Hematopoietic multipotent progenitor cell treated with erythropoietin and hydrocortisone succinate and interleukin-3 and kit ligand, for 4 days (in vitro differentiated cells): Measurements from ENCODE around the gene ZNF709.
"Not testable (repeated sequence)": the region's sequence is repeated elsewhere in the genome, so short reads cannot be mapped to it uniquely, and the experiment has no call there.

ENCODE experiments used
- DNase-seq: peaks from one replicate; pipeline ENCODE4 v3.0.0-alpha.2; 2015

ZNF709 gene

DNA sequence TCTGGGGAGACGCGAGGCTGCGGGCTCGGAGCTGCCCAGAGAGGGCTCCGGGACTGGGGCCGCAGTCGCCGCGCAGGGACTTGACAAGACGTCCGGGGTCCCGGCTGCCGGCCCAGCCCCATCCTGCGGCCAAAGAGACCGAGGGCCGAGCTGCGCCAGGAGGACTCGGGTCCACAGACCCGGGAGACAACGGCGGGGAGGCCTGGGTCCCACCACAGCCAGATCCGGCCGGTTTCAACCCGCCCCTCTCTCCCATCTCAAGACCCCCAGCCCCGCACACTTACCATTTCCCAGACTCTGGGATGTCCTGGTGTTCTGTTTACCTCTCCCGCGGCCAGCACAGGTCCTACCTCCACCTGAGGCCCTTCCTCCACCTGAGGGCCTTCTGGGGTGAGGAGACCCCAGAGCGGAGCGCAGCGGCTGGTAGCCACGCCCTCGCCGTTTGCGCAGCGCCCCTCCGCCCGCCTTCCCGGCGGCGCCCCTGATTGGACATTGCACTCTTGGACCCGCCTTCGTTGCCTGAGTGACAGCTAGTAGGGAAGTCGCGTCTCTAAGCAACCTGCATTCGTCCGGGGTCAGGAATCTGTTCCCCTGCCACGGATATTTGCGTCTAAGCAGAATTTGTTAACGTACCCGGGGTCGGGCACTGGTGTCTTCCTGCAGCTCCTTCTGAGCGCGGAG is at the start of gene ZNF709:
Gene ZNF709, minus strand, starts transcription at position 446 of the 681 bp plus-strand sequence. Its CDS starts 159 bp downstream, at position 287.
- peak; percentile 94 for DNase-seq

DNA sequence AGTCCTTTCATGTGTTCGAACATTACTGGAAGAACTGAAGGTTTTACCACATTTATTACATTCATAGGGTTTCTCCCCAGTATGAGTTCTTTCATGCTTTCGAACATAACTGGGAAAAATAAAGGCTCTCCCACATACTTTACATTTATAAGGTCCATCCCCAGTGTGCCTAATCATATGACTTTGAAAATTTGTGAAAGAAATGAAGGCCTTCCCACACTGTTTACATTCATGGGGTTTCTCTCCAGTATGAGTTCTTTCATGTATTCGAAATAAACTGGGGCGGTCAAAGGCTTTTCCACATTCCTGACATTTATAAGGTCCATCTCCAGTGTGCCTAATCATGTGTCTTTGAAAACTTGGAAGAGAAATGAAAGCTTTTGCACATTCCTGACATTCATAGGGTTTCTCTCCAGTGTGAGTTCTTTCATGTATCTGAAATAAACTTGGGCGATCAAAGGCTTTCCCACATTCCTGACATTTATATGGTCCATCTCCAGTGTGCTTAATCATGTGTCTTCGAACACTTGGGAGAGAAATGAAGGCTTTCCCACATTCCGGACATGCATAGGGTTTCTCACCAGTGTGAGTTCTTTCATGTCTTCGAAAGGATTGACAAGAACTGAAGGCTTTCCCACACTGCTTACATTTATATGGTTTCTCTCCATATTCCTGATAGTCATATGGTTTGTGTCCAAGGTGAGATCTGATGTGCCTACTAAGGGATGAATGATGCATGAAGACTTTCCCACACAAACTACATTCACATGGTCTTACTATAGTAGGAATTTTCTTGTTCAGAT is 42.6 kb upstream of the ZNF709 start:
- peak; percentile 51 for DNase-seq

DNA sequence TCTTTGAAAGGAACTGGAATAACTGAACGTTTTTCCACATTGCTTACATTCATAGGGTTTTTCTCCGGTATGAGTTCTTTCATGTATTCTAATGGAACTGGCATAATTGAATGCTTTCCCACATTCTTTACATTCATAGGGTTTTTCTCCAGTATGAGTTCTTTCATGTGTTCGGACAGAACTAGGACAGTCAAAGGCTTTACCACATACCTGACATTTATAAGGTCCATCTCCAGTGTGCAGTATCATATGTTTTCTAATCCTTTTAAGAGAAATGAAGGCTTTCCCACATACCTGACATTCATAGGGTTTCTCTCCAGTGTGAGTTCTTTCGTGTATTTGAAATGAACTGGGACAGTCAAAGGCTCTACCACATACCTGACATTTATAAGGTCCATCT is 41.9 kb upstream of the ZNF709 start:
- DNase-seq = no peak

DNA sequence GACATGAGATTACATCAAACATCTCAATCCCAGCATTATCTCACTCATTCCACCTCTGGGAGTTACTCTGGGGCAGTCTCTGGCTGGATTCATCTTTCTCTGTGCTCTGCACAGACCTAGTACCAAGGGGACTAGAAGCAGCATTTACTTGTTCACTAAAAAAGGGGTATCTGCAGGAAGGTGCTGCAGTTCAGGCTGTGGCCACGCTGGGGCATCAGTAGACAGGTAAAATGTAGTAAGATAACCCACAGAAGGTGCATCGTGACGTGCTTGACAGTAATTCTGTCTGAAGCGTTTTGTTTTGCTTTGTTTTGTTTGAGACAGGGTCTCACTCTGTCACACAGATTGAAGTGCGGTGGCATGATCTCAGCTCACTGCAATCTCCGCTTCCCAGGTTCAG is 37.4 kb upstream of the ZNF709 start:
- DNase-seq = peak; percentile 22

DNA sequence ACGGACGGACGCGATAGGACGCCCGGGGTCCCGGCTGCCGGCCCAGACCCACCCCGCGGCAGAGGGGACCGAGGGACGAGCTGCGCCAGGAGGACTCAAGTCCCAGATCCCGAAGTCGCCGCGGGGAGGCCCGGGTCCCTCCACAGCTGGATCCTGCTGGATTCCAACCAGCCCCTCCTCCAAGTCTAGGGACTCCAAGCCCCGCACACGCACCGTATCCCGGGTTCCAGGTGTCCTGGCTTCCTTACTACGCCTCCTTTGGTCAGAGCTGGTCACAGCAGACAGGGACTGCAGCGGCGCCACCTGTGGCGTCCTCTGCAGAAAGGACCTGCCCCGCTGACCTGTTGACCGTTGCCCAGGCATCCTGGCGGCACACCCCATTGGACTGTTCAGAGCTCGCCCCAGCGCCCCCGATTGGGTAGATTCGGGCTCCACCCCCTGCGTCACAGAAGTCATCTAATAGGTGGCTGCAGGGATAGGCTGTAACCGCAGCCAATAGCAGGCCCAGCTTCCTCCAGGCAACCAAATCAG is 29.0 kb upstream of the ZNF709 start:
- DNase-seq = no peak

DNA sequence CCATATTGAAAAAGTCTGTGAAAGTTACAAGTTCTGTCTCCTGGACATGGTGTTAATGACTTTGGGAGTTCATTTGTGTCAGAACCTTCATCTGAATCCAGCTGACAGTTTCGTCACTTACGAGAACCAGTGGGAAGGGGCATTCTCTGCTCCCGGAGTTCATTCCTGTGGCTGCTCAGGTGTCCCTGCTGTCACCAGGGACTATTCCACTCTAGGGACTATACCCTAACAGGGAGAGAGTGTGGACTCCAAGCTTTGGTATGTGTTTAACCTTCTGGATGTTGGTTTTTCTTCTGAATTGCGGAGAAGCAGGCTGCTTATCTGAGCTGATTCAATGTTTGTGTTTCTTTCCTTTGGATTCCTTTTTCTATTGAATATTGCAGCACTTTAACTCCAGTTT is 12.4 kb upstream of the ZNF709 start:
- no peak for DNase-seq

DNA sequence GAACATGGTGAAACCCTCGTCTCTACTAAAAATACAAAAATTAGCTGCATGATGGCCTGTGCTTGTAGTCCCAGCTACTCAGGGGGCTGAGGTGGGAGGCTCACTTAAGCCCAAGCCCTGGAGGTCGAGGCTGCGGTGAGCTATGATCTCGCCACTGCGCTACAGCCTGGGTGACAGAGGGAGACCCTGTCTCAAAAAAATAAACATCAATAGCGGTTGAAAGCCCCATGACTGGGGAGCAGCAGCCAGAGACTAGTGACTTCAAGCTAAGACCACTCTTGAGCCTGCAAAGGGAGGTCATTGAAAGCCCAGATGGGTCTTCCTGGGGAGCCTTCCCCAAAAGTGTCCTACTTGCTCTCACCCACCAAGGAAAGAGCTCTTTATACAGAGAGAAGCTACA is 11.9 kb upstream of the ZNF709 start:
- no peak for DNase-seq

DNA sequence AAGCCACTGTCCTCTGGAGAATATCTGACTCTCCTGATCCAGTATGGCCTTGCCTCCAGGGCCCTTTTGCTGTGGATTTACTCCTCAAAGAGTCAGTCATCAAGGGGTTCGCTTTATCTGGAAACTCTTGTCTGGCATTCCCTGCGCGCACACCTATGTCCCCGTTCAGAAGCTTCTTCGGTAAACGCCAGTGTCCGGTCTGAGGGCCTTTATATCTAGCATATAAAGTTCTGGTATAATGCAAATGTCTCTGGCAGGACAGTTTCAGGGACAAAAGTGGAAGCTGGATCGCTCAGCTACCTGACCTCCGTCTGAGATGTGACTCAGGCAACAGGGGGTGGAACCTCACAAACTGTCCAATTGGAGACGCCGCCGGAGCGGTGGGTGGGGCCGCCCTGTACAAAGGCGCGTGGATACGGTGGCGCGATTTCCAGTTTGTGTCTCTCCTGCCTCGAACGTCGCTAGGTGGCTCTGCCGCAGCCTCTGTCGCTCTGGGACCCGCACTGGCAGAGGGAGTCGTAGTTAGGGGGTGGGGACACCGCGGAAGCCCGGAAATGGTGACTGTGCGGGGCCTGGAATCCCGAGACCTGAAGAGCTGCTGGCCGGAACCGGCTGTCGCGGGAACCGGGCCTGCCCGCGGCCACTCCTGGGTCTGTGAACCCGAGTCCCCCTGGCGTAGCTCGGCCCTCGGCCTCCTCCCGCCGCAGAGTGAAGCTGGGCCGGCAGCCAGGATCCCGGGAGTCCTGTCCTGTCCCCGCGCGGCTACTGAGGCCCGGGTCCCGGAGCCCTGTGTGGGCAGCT is 10.6 kb upstream of the ZNF709 start:
- DNase-seq = peak; percentile 98

DNA sequence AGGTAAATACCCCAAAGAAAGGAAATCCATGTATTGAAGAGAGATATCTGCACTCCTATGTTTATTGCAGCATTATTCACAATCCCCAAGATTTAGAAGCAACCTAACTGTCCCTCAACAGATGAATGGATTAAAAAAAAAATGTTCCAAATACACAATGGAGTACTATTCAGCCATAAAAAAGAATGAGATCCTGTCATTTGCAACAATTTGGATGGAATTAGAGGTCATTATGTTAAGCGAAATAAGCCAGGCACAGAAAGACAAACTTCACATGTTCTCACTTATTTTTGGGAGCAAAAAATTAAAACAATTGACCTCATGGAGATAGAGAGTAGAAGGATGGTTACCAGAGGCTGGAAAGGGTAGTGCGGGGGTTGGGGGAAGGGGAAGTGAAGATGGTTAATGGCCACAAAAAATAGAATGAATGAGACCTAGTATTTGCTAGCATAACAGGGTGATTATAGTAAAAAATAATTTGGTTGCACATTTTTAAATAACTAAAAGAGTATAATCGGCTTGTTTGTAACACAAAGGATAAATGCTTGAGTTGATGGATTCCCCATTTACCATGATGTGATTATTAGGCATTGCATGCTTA is 9.7 kb upstream of the ZNF709 start:
- DNase-seq = peak; percentile 34

DNA sequence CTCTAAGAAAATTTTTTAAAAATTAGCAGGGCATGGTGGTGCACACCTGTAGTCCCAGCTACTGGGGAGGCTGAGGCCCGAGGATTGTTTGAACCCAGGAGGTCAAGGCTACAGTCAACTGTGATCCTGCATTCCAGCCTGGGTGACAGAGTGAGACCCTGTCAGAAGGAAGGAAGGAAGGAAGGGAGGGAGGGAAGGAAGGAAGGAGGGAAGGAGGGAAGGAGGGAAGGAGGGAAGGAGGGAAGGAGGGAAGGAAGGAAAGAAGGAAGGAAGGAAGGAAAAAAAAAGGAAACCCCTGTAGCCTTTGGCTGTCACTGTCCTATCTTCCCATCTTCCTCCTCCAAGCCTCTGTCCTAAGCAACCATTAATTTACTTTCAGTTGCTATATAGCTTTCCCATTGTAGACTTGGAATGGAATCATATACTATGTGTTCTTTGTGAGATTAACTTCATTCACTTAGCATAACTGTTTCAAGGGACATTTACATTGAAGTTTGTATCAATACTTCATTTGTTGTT is 1.7 kb upstream of the ZNF709 start:
- DNase-seq = not testable (repeated sequence)

DNA sequence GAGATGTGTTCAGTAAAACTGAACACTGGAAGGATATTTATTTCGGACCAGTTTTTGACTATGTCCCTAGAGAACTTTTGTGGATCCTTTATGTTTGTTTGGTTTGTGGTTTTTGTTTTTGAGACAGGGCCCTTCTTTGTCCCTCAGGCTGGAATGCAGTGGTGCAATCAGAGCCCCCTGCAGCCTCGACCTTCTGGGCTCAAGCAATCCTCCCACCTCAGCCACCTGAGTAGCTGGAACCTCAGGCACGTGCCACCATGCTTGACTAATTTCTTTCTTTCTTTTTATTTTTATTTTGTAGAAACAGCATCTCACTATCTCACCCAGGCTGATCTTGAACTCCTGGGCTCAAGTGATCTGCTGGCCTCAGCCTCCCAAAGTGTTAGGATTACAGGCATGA is 955 bp upstream of the ZNF709 start:
- DNase-seq = no peak

DNA sequence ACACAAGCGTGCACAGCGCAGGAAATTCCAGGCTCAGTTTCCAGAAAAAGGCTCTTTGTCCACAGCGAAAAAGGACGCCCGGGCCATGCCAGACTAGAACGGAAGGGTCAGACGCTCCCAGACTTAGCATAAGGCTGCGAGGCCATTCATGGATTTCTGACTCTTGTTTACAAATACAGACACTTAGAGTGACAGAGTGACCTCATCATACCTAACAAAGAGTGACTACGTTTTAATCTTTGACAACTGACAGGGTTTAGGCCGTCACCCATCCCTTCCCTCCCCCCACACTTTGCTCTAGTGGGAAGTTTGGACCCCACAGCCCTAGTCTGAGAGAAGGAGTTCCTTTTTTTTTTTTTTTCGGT is 418 bp upstream of the ZNF709 start:
- peak; percentile 36 for DNase-seq

DNA sequence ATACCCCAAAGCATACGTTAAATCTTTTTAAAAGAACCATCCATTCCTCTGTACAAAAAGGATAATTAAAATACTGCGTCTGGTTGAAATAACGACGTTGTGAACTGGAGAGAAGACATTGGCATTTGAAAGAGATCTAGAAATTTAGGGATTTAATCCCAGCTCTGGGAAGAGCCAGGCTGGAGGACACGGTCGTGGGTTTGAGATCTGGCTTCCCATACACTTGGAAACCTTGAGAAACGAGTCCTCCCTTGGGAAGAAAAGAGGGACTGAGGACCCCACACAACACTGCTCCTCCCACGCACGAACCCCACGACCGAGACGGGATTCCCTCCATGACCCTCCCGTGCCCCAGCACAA is 625 bp downstream of the ZNF709 start:
- DNase-seq = no peak

DNA sequence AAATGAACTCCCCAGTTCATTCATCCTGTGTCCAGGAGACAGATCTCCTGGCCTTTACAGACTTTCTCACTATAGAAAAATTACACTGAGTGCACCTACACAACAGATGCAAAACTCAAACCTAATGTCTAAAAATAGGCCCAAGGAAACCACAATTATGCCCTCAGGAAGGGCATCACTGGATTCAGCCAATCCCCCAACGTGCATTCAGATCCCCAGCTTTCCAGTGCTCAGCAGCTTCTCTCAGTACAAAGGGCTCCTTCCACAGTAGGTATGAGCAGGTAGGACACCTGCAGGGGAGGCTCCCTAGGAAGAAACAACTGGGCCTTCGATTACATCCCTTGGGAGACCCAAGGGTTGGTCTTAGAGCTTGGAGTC is 2.1 kb downstream of the ZNF709 start:
- DNase-seq = peak; percentile 30

DNA sequence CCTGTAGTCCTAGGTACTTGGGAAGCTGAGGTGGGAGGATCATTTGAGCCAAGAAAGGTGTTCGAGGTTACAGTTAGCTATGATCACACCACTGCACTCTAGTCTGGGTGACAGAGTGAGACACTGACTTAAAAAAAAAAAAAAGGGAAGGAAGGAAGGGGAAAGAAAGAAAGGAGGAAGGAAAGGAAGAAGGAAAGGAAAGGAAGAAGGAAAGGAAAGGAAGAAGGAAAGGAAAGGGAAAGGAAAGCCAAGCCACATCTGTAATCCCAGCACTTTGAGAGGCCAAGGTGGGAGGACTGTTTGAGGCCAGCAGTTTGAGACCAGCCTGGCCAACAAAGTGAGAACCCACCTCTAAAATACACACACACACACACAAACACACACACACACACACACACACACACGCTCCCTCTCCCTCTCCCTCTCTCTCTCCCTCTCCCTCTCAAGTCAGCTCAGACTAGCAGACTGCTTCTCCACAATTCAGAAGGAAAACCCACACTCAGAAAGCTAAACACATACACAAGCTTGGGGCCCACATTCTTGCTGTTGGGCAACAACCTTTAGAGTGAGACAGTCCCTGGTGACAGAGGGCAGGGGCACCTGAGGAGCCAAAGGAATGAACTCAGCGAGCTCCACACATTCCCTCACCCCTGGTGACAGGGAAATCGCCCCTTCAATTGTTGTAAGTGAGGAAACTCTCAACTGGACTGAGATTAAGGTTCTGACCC is 2.7 kb downstream of the ZNF709 start:
- DNase-seq = peak; percentile 17

DNA sequence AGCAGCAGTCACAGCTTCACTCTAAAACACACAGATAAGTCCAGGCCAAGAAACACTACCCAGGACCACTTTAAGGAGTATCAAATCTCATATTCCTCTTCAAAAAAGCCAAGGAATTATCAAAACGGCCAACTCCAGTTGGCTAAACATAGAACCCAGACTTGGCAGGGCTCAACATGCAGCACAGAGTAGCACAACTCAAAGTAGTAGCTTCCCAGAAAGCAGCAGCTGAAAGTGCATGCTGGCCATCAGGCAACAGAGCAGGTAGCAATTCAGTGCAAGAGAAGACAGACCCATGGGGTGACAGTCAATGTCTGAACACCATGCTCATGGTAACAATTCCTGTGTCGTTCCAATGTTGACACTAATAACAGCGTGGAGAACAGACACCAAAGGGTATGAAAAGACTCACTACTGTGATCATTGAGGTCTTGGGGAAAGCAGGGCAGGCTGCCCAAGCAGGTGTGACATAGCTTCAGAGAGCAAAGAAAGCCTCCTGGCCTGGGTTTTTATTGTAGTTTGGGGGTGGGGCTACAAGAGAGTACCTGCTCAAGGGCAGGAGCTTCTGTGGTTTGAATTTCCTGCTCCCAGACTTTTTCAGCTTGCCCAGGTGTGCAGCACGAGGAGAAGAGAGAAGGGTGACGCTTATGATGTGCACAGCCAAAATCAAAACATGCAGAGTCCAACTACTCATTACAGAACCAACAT is 6.2 kb downstream of the ZNF709 start:
- no peak for DNase-seq

DNA sequence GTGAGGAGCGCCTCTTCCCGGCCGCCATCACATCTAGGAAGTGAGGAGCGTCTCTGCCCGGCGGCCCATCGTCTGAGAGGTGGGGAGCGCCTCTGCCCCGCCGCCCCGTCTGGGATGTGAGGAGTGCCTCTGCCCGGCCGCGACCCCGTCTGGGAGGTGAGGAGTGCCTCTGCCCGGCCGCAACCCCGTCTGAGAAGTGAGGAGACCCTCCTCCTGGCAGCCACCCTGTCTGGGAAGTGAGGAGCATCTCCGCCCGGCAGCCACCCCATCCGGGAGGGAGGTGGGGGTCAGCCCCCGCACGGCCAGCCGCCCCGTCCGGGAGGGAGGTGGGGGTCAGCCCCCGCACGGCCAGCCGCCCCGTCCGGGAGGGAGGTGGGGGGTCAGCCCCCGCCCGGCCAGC is 17.0 kb downstream of the ZNF709 start:
- not testable (repeated sequence) for DNase-seq

DNA sequence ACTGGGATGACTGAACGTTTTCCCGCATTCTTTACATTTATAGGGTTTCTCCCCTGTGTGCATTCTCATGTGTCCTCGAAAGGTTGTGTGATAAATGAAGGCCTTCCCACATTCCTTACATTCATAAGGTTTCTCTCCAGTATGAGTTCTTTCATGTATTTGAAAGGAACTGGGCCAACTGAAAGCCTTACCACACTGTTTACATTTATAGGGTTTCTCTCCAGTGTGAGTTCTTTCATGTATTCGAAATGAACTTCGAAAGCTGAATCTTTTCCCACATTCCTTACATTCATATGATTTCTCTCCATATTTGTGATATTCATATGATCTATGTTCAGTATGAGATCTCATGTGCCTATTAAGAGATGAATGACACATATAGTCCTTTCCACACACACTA is 19.4 kb downstream of the ZNF709 start:
- no peak for DNase-seq

DNA sequence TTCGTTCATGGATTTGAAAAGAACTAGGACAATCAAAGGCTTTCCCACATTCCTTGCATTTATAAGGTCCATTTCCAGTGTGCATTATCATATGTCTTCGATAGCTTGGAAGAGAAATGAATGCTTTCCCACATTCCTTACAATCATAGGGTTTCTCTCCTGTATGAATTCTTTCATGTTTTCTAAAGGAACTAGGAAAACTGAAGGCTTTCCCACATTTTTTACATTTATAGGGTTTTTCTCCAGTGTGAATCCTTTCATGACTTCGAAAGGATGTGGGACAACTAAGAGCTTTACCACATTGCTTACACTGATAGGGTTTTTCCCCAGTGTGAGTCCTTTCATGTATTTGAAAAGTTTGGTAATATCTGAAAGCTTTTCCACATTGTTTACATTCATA is 19.8 kb downstream of the ZNF709 start:
- no peak for DNase-seq

DNA sequence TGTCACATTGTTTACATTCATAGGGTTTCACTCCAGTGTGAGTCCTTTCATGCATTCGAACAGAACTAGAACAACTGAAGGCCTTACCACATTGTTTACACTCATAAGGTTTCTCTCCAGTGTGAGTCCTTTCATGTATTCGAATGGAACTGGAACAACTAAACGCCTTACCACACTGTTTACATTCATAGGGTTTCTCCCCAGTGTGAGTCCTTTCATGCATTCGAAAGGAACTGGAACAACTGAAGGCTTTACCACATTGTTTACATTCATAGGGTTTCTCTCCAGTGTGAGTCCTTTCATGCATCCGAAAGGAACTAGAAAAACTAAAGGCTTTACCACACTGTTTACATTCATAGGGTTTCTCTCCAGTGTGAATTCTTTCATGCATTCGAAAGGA is 20.5 kb downstream of the ZNF709 start:
- DNase-seq = not testable (repeated sequence)

DNA sequence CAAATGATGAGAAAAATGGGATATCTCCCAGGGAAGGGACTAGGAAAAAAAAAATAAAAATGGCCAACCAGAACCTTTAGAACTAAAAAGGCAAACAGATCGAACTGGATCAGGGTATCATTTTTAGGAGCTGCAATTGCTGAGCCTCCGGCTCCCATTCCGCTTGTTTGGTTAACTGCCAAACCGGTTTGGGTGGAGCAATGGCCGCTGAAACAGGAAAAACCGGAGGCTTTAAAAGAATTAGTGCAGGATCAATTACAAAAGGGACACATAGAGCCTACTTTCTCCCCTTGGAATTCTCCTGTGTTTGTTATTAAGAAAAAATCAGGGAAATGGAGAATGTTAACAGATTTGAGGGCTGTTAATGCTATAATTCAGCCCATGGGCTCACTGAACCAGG is 31.1 kb downstream of the ZNF709 start:
- DNase-seq = no peak

DNA sequence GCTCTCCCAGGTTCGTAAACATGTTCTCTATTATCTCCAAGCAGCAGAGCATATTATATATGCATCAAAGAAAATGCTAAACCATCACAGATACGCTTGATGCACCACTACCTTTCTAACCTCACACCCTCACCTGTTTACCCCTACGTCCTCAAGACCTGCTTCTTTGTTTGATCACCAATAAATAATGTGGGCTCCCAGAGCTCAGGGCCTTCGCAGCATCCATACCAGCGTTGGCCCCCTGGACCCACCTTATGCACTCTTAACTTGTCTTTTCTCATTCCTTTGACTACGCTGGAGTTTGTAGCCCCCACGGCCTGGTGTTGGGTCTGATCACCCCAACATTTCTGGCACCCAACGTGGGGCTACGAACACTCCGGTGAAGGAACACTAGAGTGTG is 33.8 kb downstream of the ZNF709 start:
- DNase-seq = no peak
